Nephron progenitor cell (in vitro differentiated cells): ENCODE results near the gene MCF2L.

Source experiments
- DNase-seq: peaks from one replicate; pipeline ENCODE4 v3.0.0; 2021
- H3K27ac Mint-ChIP-seq: 2 replicates; pipeline ENCODE4 v1.8.0; 2021; ENCODE audit warnings: mild to moderate bottlenecking, moderate library complexity, mixed read lengths
- H3K27me3 Mint-ChIP-seq: 2 replicates; pipeline ENCODE4 v1.8.0; 2021; ENCODE audit warnings: mild to moderate bottlenecking, low read depth, mixed read lengths; ENCODE audit not compliant: poor library complexity
- H3K36me3 Mint-ChIP-seq: 2 replicates; pipeline ENCODE4 v1.8.0; 2021; ENCODE audit warnings: low read depth, mixed read lengths
- H3K4me1 Mint-ChIP-seq: 2 replicates; pipeline ENCODE4 v1.8.0; 2021; ENCODE audit warnings: mixed read lengths
- H3K4me3 Mint-ChIP-seq: 2 replicates; pipeline ENCODE4 v1.8.0; 2021; ENCODE audit warnings: mild to moderate bottlenecking, moderate library complexity, mixed read lengths
- H3K9me3 Mint-ChIP-seq: 2 replicates; pipeline ENCODE4 v1.8.0; 2021; ENCODE audit warnings: mild to moderate bottlenecking, moderate library complexity, mixed read lengths
- CTCF ChIP-seq: fragments of 200-600 bp; sonication (generic); IDR thresholded peaks from 2 replicates; pipeline ENCODE4 v1.5.0; 2021; ENCODE audit warnings: antibody characterized with exemption

MCF2L gene

GRCh38 chr13:112965573-112966115 lies 3.4 kb upstream of the MCF2L start:
- Mint-ChIP-seq H3K9me3 (peaks cover 11% of the 10 kb centered on the region), H3K4me1 (peaks cover 36% of the 10 kb centered on the region), H3K27me3 (peaks cover 48% of the 10 kb centered on the region), H3K36me3 (no peaks in the 10 kb centered on the region), H3K4me3 (no peak overlapping the region), H3K27ac (no peak overlapping the region)
- no peak for DNase-seq
- no peak for TF ChIP-seq CTCF

- Mint-ChIP-seq H3K4me3 (no peak overlapping the region), H3K27me3 (peaks cover 60% of the 10 kb centered on the region), H3K36me3 (no peaks in the 10 kb centered on the region), H3K27ac (no peak overlapping the region), H3K9me3 (peaks cover 22% of the 10 kb centered on the region), H3K4me1 (peaks cover 35% of the 10 kb centered on the region)
- DNase-seq, result no peak
- TF ChIP-seq CTCF, result no peak
These were observed 2.2 kb upstream of the MCF2L start for GRCh38 chr13:112966776-112967175.

- peak overlapping the region; percentile 77 for H3K4me3 Mint-ChIP-seq
- H3K27me3 Mint-ChIP-seq, result peaks cover 69% of the 10 kb centered on the region
- no peak overlapping the region for H3K27ac Mint-ChIP-seq
- DNase-seq, result no peak
- H3K4me1 Mint-ChIP-seq, result peaks cover 31% of the 10 kb centered on the region
- peaks cover 4% of the 10 kb centered on the region for H3K36me3 Mint-ChIP-seq
- no peak for TF ChIP-seq CTCF
- H3K9me3 Mint-ChIP-seq, result peaks cover 30% of the 10 kb centered on the region
These were observed 1.2 kb upstream of the MCF2L start for GRCh38 chr13:112967686-112968379.

- DNase-seq, result peak; percentile 53
- peaks cover 30% of the 10 kb centered on the region for H3K9me3 Mint-ChIP-seq
- no peak for TF ChIP-seq CTCF
- H3K27ac Mint-ChIP-seq, result no peak overlapping the region
- H3K4me3 Mint-ChIP-seq, result peak overlapping the region; percentile 77
- peaks cover 36% of the 10 kb centered on the region for H3K4me1 Mint-ChIP-seq
- peaks cover 4% of the 10 kb centered on the region for H3K36me3 Mint-ChIP-seq
- H3K27me3 Mint-ChIP-seq, result peaks cover 72% of the 10 kb centered on the region
These were observed 569 bp upstream of the MCF2L start for GRCh38 chr13:112968380-112968909.

GRCh38 chr13:112969692-112970338 lies 801 bp downstream of the MCF2L start:
- H3K27ac Mint-ChIP-seq, result no peak overlapping the region
- peak overlapping the region; percentile 90 for H3K4me3 Mint-ChIP-seq
- H3K27me3 Mint-ChIP-seq, result peaks cover 78% of the 10 kb centered on the region
- H3K36me3 Mint-ChIP-seq, result peaks cover 4% of the 10 kb centered on the region
- no peak for TF ChIP-seq CTCF
- peaks cover 40% of the 10 kb centered on the region for H3K4me1 Mint-ChIP-seq
- peaks cover 30% of the 10 kb centered on the region for H3K9me3 Mint-ChIP-seq
- DNase-seq, result no peak
